MM.1S (cell line): Measurements from ENCODE around the gene NME3.

Source experiments
- DNase-seq: peaks from one replicate; pipeline ENCODE4 v3.0.0-alpha.2; 2015
- H2AFZ ChIP-seq: fragments of 300-600 bp; sonication (generic); 2 replicates; pipeline ENCODE4 v1.6.0; 2016; ENCODE audit warnings: antibody characterized with exemption, low read length
- H3F3A ChIP-seq: fragments of 300-600 bp; sonication (generic); 2 replicates; pipeline ENCODE4 v1.6.1; 2016; ENCODE audit warnings: mild to moderate bottlenecking, antibody characterized with exemption, low read length, moderate library complexity, mixed read lengths; ENCODE audit not compliant: insufficient read depth
- H3K27ac ChIP-seq: fragments of 300-600 bp; sonication (generic); 2 replicates; pipeline ENCODE4 v1.5.1; 2016; ENCODE audit warnings: mild to moderate bottlenecking, low read length
- H3K27me3 ChIP-seq: fragments of 300-600 bp; sonication (generic); replicated peaks from 2 replicates; pipeline ENCODE4 v1.6.0; 2016; ENCODE audit warnings: low read length; ENCODE audit not compliant: insufficient read depth
- H3K36me3 ChIP-seq: fragments of 300-600 bp; sonication (generic); replicated peaks from 2 replicates; pipeline ENCODE4 v1.6.1; 2016; ENCODE audit warnings: mild to moderate bottlenecking, low read length, mixed read lengths; ENCODE audit not compliant: insufficient read depth
- H3K4me1 ChIP-seq: fragments of 300-600 bp; sonication (generic); 2 replicates; pipeline ENCODE4 v1.6.1; 2016; ENCODE audit warnings: low read length, mixed read lengths
- H3K4me2 ChIP-seq: fragments of 300-600 bp; sonication (generic); 2 replicates; pipeline ENCODE4 v1.6.0; 2016; ENCODE audit warnings: low read depth, low read length
- H3K4me3 ChIP-seq: fragments of 300-600 bp; sonication (generic); 2 replicates; pipeline ENCODE4 v1.5.1; 2016; ENCODE audit warnings: low read length, mixed read lengths
- H3K79me2 ChIP-seq: fragments of 300-600 bp; sonication (generic); 2 replicates; pipeline ENCODE4 v1.6.1; 2016; ENCODE audit warnings: mixed run types, low read length, mixed read lengths
- H3K9ac ChIP-seq: fragments of 300-600 bp; sonication (generic); 2 replicates; pipeline ENCODE4 v1.6.1; 2016; ENCODE audit warnings: low read length, mixed read lengths
- H3K9me2 ChIP-seq: fragments of 300-600 bp; sonication (generic); replicated peaks from 2 replicates; pipeline ENCODE4 v1.6.1; 2016; ENCODE audit warnings: mild to moderate bottlenecking, low read length, mixed read lengths; ENCODE audit not compliant: insufficient read depth
- H3K9me3 ChIP-seq: fragments of 300-600 bp; sonication (generic); replicated peaks from 2 replicates; pipeline ENCODE4 v1.6.1; 2016; ENCODE audit warnings: mild to moderate bottlenecking, low read length, mixed read lengths; ENCODE audit not compliant: insufficient read depth
- H4K20me1 ChIP-seq: fragments of 300-600 bp; sonication (generic); 2 replicates; pipeline ENCODE4 v1.6.1; 2016; ENCODE audit warnings: mild to moderate bottlenecking, low read length, moderate library complexity, mixed read lengths; ENCODE audit not compliant: insufficient read depth
- CTCF ChIP-seq: fragments of 300-600 bp; sonication (generic); IDR thresholded peaks from 2 replicates; pipeline ENCODE4 v1.5.1; 2016; ENCODE audit warnings: antibody characterized with exemption, low read length, mixed read lengths
- EZH2 ChIP-seq: fragments of 300-600 bp; sonication (generic); optimal IDR thresholded peaks from 2 replicates; pipeline ENCODE3; 2017; ENCODE audit warnings: low read depth, mild to moderate bottlenecking, antibody characterized with exemption, low read length, mixed read lengths
- EZH2phosphoT487 ChIP-seq: fragments of 300-600 bp; sonication (generic); IDR thresholded peaks from 2 replicates; pipeline ENCODE4 v1.6.1; 2018; ENCODE audit warnings: antibody characterized with exemption, low read length

NME3 gene

GRCh38 chr16:1815461-1815860 lies 44.1 kb upstream of the NME3 start:
- H3K4me1 ChIP-seq = no peaks in the 10 kb centered on the region
- no peaks in the 10 kb centered on the region for H3K27me3 ChIP-seq
- H3K9me3 ChIP-seq = no peaks in the 10 kb centered on the region
- DNase-seq = no peak
- H3K9ac ChIP-seq = no peak overlapping the region
- no peak overlapping the region for H2AFZ ChIP-seq
- peaks cover 6% of the 10 kb centered on the region; the same call in 1 of the 2 replicates for H3K79me2 ChIP-seq
- TF ChIP-seq EZH2 = no peak
- no peak for TF ChIP-seq CTCF
- no peak for TF ChIP-seq EZH2phosphoT487
- H3K9me2 ChIP-seq = no peaks in the 10 kb centered on the region
- no peaks in the 10 kb centered on the region for H3K36me3 ChIP-seq
- H4K20me1 ChIP-seq = no peaks in the 10 kb centered on the region
- H3F3A ChIP-seq = no peaks in the 10 kb centered on the region
- H3K4me2 ChIP-seq = no peak overlapping the region
- H3K27ac ChIP-seq = no peak overlapping the region
- H3K4me3 ChIP-seq = no peak overlapping the region

GRCh38 chr16:1812732-1813163 lies 41.4 kb upstream of the NME3 start:
- no peak for TF ChIP-seq CTCF
- no peak for TF ChIP-seq EZH2
- TF ChIP-seq EZH2phosphoT487 = no peak
- Histone ChIP-seq H3K9ac (no peak overlapping the region), H3K27ac (no peak overlapping the region), H3K27me3 (no peaks in the 10 kb centered on the region), H3F3A (no peaks in the 10 kb centered on the region), H3K4me2 (no peak overlapping the region), H3K9me3 (no peaks in the 10 kb centered on the region), H3K36me3 (no peaks in the 10 kb centered on the region), H3K4me1 (no peaks in the 10 kb centered on the region), H3K79me2 (peaks cover 6% of the 10 kb centered on the region; the same call in 1 of the 2 replicates), H3K4me3 (no peak overlapping the region), H2AFZ (no peak overlapping the region), H4K20me1 (no peaks in the 10 kb centered on the region), H3K9me2 (no peaks in the 10 kb centered on the region)
- DNase-seq = no peak

- Histone ChIP-seq H3K4me1 (no peaks in the 10 kb centered on the region), H3K27ac (no peak overlapping the region), H3K9me2 (no peaks in the 10 kb centered on the region), H3K27me3 (no peaks in the 10 kb centered on the region), H2AFZ (no peak overlapping the region), H3K9ac (no peak overlapping the region), H3K36me3 (no peaks in the 10 kb centered on the region), H3K4me2 (no peak overlapping the region), H3K9me3 (no peaks in the 10 kb centered on the region), H4K20me1 (no peaks in the 10 kb centered on the region), H3F3A (no peaks in the 10 kb centered on the region), H3K4me3 (no peak overlapping the region), H3K79me2 (peaks cover 6% of the 10 kb centered on the region; the same call in 1 of the 2 replicates)
- no peak for DNase-seq
- TF ChIP-seq CTCF (no peak), EZH2 (no peak), EZH2phosphoT487 (no peak)
Measured at GRCh38 chr16:1810536-1810935, 39.2 kb upstream of the NME3 start.
